Islet precursor cell (in vitro differentiated cells): ENCODE measurements around the gene TNFAIP8L2.
"Not testable (repeated sequence)": the region's sequence is repeated elsewhere in the genome, so short reads cannot be mapped to it uniquely, and the experiment has no call there.

Experiments
- DNase-seq: peaks from one replicate; pipeline ENCODE4 v3.0.0-alpha.2; 2018

The TNFAIP8L2 gene

GRCh38 chr1:151193304-151193703, 36.9 kb downstream of the TNFAIP8L2 start:
- no peak for DNase-seq

GRCh38 chr1:151193856-151194255, 37.4 kb downstream of the TNFAIP8L2 start:
- no peak for DNase-seq

- peak; percentile 64 for DNase-seq
These were observed 38.6 kb downstream of the TNFAIP8L2 start for GRCh38 chr1:151194894-151195594.

- no peak for DNase-seq
These were observed 39.9 kb downstream of the TNFAIP8L2 start for GRCh38 chr1:151196292-151196800.

GRCh38 chr1:151197863-151198253, 41.4 kb downstream of the TNFAIP8L2 start:
- DNase-seq: peak; percentile 61

- DNase-seq: peak; percentile 98
These were observed 42.0 kb downstream of the TNFAIP8L2 start, which contains the start of gene PIP5K1A for GRCh38 chr1:151198254-151199127. Gene PIP5K1A (plus strand): TSS chr1:151198552. CDS start chr1:151198997, 445 bp downstream.

- DNase-seq: peak; percentile 77
These were observed 43.6 kb downstream of the TNFAIP8L2 start for GRCh38 chr1:151199873-151200581.

GRCh38 chr1:151205381-151205965, 49.0 kb downstream of the TNFAIP8L2 start:
- DNase-seq: not testable (repeated sequence)
